GM23338 (cell line): Measurements from ENCODE around the gene C14orf119. TPM values are rescaled to one million over a fixed set of nuclear protein-coding genes. Genes with fewer than 3 reads are reported as not detected.
A peak's percentile ranks its signal among the peaks of the same experiment; 100 is the strongest.

Source experiments
- ATAC-seq: fragments of 200-7000 bp; cut with Tn5 transposase; 3 replicates; pipeline ENCODE4 v1.9.1; 2020
- DNase-seq: peaks from one replicate; pipeline ENCODE4 v3.0.0-alpha.2; 2015; ENCODE audit warnings: low spot score
- H2AFZ ChIP-seq: fragments of 200-600 bp; sonication (generic); 2 replicates; pipeline ENCODE4 v1.8.0; 2016; ENCODE audit warnings: antibody characterized with exemption, mild to moderate bottlenecking, moderate library complexity
- H3F3A ChIP-seq: fragments of 200-600 bp; sonication (generic); replicated peaks from 2 replicates; pipeline ENCODE4 v1.8.0; 2017; ENCODE audit warnings: antibody characterized with exemption, mixed run types, low read depth
- H3K27ac ChIP-seq: fragments of 200-600 bp; sonication (generic); 2 replicates; pipeline ENCODE4 v1.6.1; 2016; ENCODE audit warnings: low read depth
- H3K27me3 ChIP-seq: fragments of 200-600 bp; sonication (generic); 2 replicates; pipeline ENCODE4 v1.8.0; 2016; ENCODE audit warnings: mild to moderate bottlenecking, mixed run types, moderate library complexity; ENCODE audit not compliant: insufficient read depth
- H3K36me3 ChIP-seq: fragments of 200-600 bp; sonication (generic); 2 replicates; pipeline ENCODE4 v1.8.0; 2016; ENCODE audit warnings: mild to moderate bottlenecking; ENCODE audit not compliant: insufficient read depth
- H3K4me1 ChIP-seq: fragments of 200-600 bp; sonication (generic); 2 replicates; pipeline ENCODE4 v1.8.0; 2016; ENCODE audit warnings: mild to moderate bottlenecking, moderate library complexity; ENCODE audit not compliant: insufficient read depth
- H3K4me2 ChIP-seq: fragments of 200-600 bp; sonication (generic); 2 replicates; pipeline ENCODE4 v1.7.1; 2017; ENCODE audit warnings: mixed run types
- H3K4me3 ChIP-seq: fragments of 200-600 bp; sonication (generic); 2 replicates; pipeline ENCODE4 v1.6.1; 2016; ENCODE audit warnings: mixed run types
- H3K79me2 ChIP-seq: fragments of 200-600 bp; sonication (generic); replicated peaks from 2 replicates; pipeline ENCODE4 v1.8.0; 2017; ENCODE audit warnings: mild to moderate bottlenecking; ENCODE audit not compliant: insufficient read depth
- H3K9me2 ChIP-seq: fragments of 200-600 bp; sonication (generic); 2 replicates; pipeline ENCODE4 v1.8.0; 2017; ENCODE audit not compliant: insufficient read depth
- H4K20me1 ChIP-seq: fragments of 200-600 bp; sonication (generic); replicated peaks from 2 replicates; pipeline ENCODE4 v1.8.0; 2017; ENCODE audit warnings: mild to moderate bottlenecking; ENCODE audit not compliant: insufficient read depth
- H3K27ac Mint-ChIP-seq: 2 replicates; pipeline ENCODE4 v1.8.0; 2020; ENCODE audit warnings: inconsistent platforms, mild to moderate bottlenecking, moderate library complexity, mixed read lengths
- H3K27me3 Mint-ChIP-seq: 3 replicates; pipeline ENCODE4 v1.8.0; 2022; ENCODE audit warnings: low read depth, mild to moderate bottlenecking, moderate library complexity, mixed read lengths, inconsistent platforms; ENCODE audit not compliant: insufficient read depth, poor library complexity
- H3K36me3 Mint-ChIP-seq: 3 replicates; pipeline ENCODE4 v1.8.0; 2021; ENCODE audit warnings: low read depth, mild to moderate bottlenecking, inconsistent platforms, moderate library complexity, mixed read lengths
- H3K4me1 Mint-ChIP-seq: 3 replicates; pipeline ENCODE4 v1.8.0; 2020; ENCODE audit warnings: mild to moderate bottlenecking, inconsistent platforms, mixed read lengths
- H3K4me3 Mint-ChIP-seq: 3 replicates; pipeline ENCODE4 v1.8.0; 2021; ENCODE audit warnings: moderate library complexity, mild to moderate bottlenecking, inconsistent platforms, mixed read lengths
- H3K9me3 Mint-ChIP-seq: 3 replicates; pipeline ENCODE4 v1.8.0; 2020; ENCODE audit warnings: moderate library complexity, mild to moderate bottlenecking, inconsistent platforms, mixed read lengths
- CREB1 ChIP-seq: fragments of 250-450 bp; sonication (Bioruptor Pico); IDR thresholded peaks from 2 replicates; pipeline ENCODE4 v1.5.0; 2020; ENCODE audit warnings: low read depth, mild to moderate bottlenecking, moderate library complexity
- CTCF ChIP-seq, 2 experiments: fragments of 200-600 bp in 1 of 2; sonication (generic) in 1 of 2; conservative IDR thresholded peaks; 2 replicates each; pipeline versions ENCODE4 v1.5.1 to v1.6.1; 2016 to 2017; ENCODE audit warnings: antibody characterized with exemption in 2 of 2, low read depth in 2 of 2, mild to moderate bottlenecking in 2 of 2, moderate library complexity in 1 of 2
- EZH2phosphoT487 ChIP-seq: fragments of 200-600 bp; sonication (generic); IDR thresholded peaks from one replicate; pipeline ENCODE4 v1.8.1; 2018; ENCODE audit warnings: antibody characterized with exemption; ENCODE audit not compliant: unreplicated experiment
- JUNB ChIP-seq: IDR thresholded peaks from one replicate; pipeline ENCODE4 v1.6.1; 2016; ENCODE audit warnings: antibody characterized with exemption; ENCODE audit not compliant: unreplicated experiment
- REST ChIP-seq: IDR thresholded peaks from one replicate; pipeline ENCODE4 v1.6.1; 2018; ENCODE audit warnings: antibody characterized with exemption; ENCODE audit not compliant: unreplicated experiment
- polyA plus RNA-seq: library from polyadenylated mRNA; unstranded; fragments of >200 nt; fragmentation: Nextera tagmentation; extraction: Ambion mirVana; gene quantifications from 2 replicates; pipeline ENCODE4 v1.2.1, GENCODE V29; 2016
- total RNA-seq: library from RNA; depleted of rRNA; stranded (reverse); fragments of >200 nt; shearing (Covaris generic); gene quantifications from 2 replicates; pipeline ENCODE4 v1.2.3, GENCODE V29; 2014

Gene C14orf119
- total and polyA plus RNA-seq, 2 experiments from 2014 or later, result 49.4 to 118 TPM

GRCh38 chr14:23076785-23077408 is 18.4 kb upstream of the C14orf119 start:
- peaks cover 94% of the 10 kb centered on the region for H3K36me3 Mint-ChIP-seq
- Histone ChIP-seq H3F3A (peaks cover 40% of the 10 kb centered on the region), H3K4me1 (peaks cover 10% of the 10 kb centered on the region), H2AFZ (no peak overlapping the region), H3K36me3 (peaks cover 75% of the 10 kb centered on the region), H3K9me2 (no peaks in the 10 kb centered on the region), H3K27ac (no peak overlapping the region), H3K79me2 (peaks cover 32% of the 10 kb centered on the region), H4K20me1 (peaks cover 18% of the 10 kb centered on the region), H3K4me2 (no peak overlapping the region), H3K27me3 (no peaks in the 10 kb centered on the region), H3K4me3 (no peak overlapping the region)
- H3K27ac Mint-ChIP-seq, result no peak overlapping the region
- peaks cover 13% of the 10 kb centered on the region for H3K4me1 Mint-ChIP-seq
- H3K9me3 Mint-ChIP-seq, result no peaks in the 10 kb centered on the region
- no peak for TF ChIP-seq CREB1
- TF ChIP-seq CTCF (conservative IDR thresholded peaks at IDR 0.05; ENCODE audit: low read depth in 2 of 2), result peak; percentile 62 to 78
- no peak for TF ChIP-seq REST
- TF ChIP-seq JUNB, result no peak
- H3K27me3 Mint-ChIP-seq, result no peaks in the 10 kb centered on the region
- ATAC-seq, result peak; percentile 61
- H3K4me3 Mint-ChIP-seq, result no peak overlapping the region
- DNase-seq, result peak; percentile 74

- Histone ChIP-seq H2AFZ (no peak overlapping the region), H4K20me1 (peaks cover 28% of the 10 kb centered on the region), H3K4me3 (no peak overlapping the region), H3K79me2 (peaks cover 23% of the 10 kb centered on the region), H3F3A (peaks cover 40% of the 10 kb centered on the region), H3K27me3 (no peaks in the 10 kb centered on the region), H3K4me1 (no peaks in the 10 kb centered on the region), H3K27ac (no peak overlapping the region), H3K4me2 (no peak overlapping the region), H3K36me3 (peaks cover 85% of the 10 kb centered on the region), H3K9me2 (no peaks in the 10 kb centered on the region)
- Mint-ChIP-seq H3K9me3 (no peaks in the 10 kb centered on the region), H3K36me3 (peaks cover 89% of the 10 kb centered on the region), H3K4me3 (no peak overlapping the region), H3K4me1 (peaks cover 2% of the 10 kb centered on the region), H3K27ac (no peak overlapping the region), H3K27me3 (peaks cover 2% of the 10 kb centered on the region)
- DNase-seq (no peak), ATAC-seq (no peak)
- TF ChIP-seq EZH2phosphoT487 (no peak), REST (no peak), CTCF (conservative IDR thresholded peaks at IDR 0.05; ENCODE audit: low read depth in 2 of 2) (no peak)
Observed at GRCh38 chr14:23077962-23078361, 17.3 kb upstream of the C14orf119 start.
